Endodermal cell (in vitro differentiated cells): Measurements from ENCODE around the gene SERPINE2. TPM values are rescaled to one million over a fixed set of nuclear protein-coding genes. Genes with fewer than 3 reads are reported as not detected.
A peak's percentile ranks its signal among the peaks of the same experiment; 100 is the strongest.

ENCODE experiments used
- DNase-seq: peaks from one replicate; pipeline ENCODE4 v3.0.0-alpha.2; 2017
- H3K27ac ChIP-seq: 2 replicates; pipeline ENCODE4 v1.5.1; 2013; ENCODE audit warnings: mild to moderate bottlenecking, low read depth, low read length, moderate library complexity
- H3K27me3 ChIP-seq: 2 replicates; pipeline ENCODE4 v1.6.1; 2013; ENCODE audit warnings: mild to moderate bottlenecking, low read length, moderate library complexity; ENCODE audit not compliant: insufficient read depth, control insufficient read depth, poor library complexity, severe bottlenecking
- H3K36me3 ChIP-seq: 2 replicates; pipeline ENCODE4 v1.7.0; 2013; ENCODE audit warnings: mild to moderate bottlenecking, low read length, moderate library complexity; ENCODE audit not compliant: control insufficient read depth, insufficient read depth
- H3K4me1 ChIP-seq: one replicate; pipeline ENCODE4 v1.7.0; 2013; ENCODE audit warnings: low read length; ENCODE audit not compliant: control insufficient read depth, insufficient read depth
- H3K4me3 ChIP-seq: 2 replicates; pipeline ENCODE4 v1.5.1; 2013; ENCODE audit warnings: mild to moderate bottlenecking, low read length, moderate library complexity
- H3K9ac ChIP-seq: 2 replicates; pipeline ENCODE4 v1.6.1; 2013; ENCODE audit warnings: mild to moderate bottlenecking, low read length, moderate library complexity; ENCODE audit not compliant: poor library complexity, severe bottlenecking; ENCODE audit errors: extremely low read depth
- H3K9me3 ChIP-seq: 2 replicates; pipeline ENCODE4 v1.6.1; 2013; ENCODE audit warnings: mild to moderate bottlenecking, low read length, moderate library complexity; ENCODE audit not compliant: control insufficient read depth
- H3K27ac Mint-ChIP-seq: 2 replicates; pipeline ENCODE4 v1.8.0; 2020; ENCODE audit warnings: mixed read lengths
- H3K27me3 Mint-ChIP-seq: 2 replicates; pipeline ENCODE4 v1.8.0; 2021; ENCODE audit warnings: mild to moderate bottlenecking, mixed read lengths; ENCODE audit not compliant: insufficient read depth
- H3K36me3 Mint-ChIP-seq: 2 replicates; pipeline ENCODE4 v1.8.0; 2020; ENCODE audit warnings: low read depth, mixed read lengths
- H3K4me1 Mint-ChIP-seq: 2 replicates; pipeline ENCODE4 v1.8.0; 2020; ENCODE audit warnings: mixed read lengths
- H3K4me3 Mint-ChIP-seq: 2 replicates; pipeline ENCODE4 v1.8.0; 2020; ENCODE audit warnings: mild to moderate bottlenecking, moderate library complexity, mixed read lengths
- H3K9me3 Mint-ChIP-seq: 2 replicates; pipeline ENCODE4 v1.8.0; 2020; ENCODE audit warnings: mild to moderate bottlenecking, mixed read lengths
- WGBS, 2 experiments: methylation state at CpG; one replicate each; pipeline versions ENCODE4 v1.1.5 to v1.1.7; 2013; ENCODE audit warnings: missing lambda C conversion rate in 2 of 2, mixed read lengths in 1 of 2; ENCODE audit not compliant: insufficient coverage in 1 of 2, insufficient read length in 1 of 2; 5-methylcytosine and 5-hydroxymethylcytosine counted together
- total RNA-seq, 2 donors: library from RNA; stranded (reverse); fragmentation: NEBNext Ultra II Directional in 1 of 2; extraction: Animal tissue kit (Norgen Biotek cat#: 25700) in 1 of 2; gene quantifications; 2 replicates in 1 of 2; 3 replicates in 1 of 2; pipeline ENCODE4 v1.2.1, GENCODE V29; 2021
- TF ChIP-seq, protein P1 (sequence below): fragments of 200-600 bp; sonication (generic); conservative IDR thresholded peaks from 2 replicates; pipeline ENCODE4 v1.5.0; 2021; ENCODE audit warnings: antibody characterized with exemption, mild to moderate bottlenecking

SERPINE2 gene
- total RNA-seq, 2 donors from 2014 or later, result 257 to 386 TPM

DNA sequence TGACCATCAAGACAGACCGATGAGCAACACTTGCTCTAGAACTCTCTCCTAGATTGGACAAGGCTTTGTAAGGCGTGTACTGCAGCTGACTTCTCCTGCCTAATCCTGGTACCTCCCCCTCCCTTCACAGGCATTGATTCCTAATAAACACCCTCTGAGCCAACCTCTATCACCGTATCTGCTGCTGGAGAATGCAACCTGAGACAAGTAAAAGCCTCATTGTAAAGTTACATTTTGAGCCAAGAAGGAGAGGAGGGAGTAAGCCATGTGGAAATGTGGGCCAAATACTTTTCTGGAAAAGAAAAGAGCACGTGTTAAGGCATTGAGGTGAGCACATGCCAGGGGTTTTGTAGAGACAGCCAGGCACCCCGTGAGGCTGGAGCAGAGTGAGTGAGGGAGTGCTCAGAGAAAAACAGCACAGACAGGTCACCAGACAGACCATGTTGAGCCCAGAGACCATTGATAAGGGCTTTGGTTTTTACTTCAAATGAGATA is 91.3 kb downstream of the SERPINE2 start:
- H3K27ac Mint-ChIP-seq, result peak overlapping the region; percentile 42
- no peaks in the 10 kb centered on the region for H3K9me3 Mint-ChIP-seq
- H3K4me1 ChIP-seq, result peaks cover 14% of the 10 kb centered on the region

DNA sequence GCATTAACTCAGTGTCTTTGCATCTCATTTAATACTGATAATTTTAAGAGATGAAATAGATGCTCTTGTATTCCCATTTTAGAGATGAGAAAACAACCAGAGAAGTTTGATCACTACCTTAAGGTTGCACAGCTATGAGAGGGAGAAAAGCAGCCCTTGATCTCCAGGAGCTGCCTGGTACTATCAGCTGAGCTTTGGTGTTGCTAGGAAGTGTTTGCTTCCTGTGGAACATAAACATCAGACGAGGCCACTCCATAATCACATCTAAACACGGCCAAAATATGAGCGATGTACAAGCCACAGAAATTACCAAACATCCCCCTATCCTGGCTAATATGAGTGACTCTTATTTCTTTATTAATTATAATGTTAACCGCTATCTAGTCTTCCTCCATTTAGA is 93.3 kb downstream of the SERPINE2 start:
- Mint-ChIP-seq H3K27me3 (no peaks in the 10 kb centered on the region), H3K27ac (no peak overlapping the region), H3K4me3 (no peak overlapping the region), H3K36me3 (peaks cover 9% of the 10 kb centered on the region), H3K4me1 (peaks cover 37% of the 10 kb centered on the region), H3K9me3 (no peaks in the 10 kb centered on the region)
- Histone ChIP-seq H3K4me1 (no peaks in the 10 kb centered on the region), H3K9ac (no peak overlapping the region), H3K27me3 (no peaks in the 10 kb centered on the region), H3K36me3 (no peaks in the 10 kb centered on the region), H3K4me3 (peak overlapping the region; percentile 94), H3K27ac (no peak overlapping the region), H3K9me3 (no peaks in the 10 kb centered on the region)
- TF ChIP-seq, protein P1, sequence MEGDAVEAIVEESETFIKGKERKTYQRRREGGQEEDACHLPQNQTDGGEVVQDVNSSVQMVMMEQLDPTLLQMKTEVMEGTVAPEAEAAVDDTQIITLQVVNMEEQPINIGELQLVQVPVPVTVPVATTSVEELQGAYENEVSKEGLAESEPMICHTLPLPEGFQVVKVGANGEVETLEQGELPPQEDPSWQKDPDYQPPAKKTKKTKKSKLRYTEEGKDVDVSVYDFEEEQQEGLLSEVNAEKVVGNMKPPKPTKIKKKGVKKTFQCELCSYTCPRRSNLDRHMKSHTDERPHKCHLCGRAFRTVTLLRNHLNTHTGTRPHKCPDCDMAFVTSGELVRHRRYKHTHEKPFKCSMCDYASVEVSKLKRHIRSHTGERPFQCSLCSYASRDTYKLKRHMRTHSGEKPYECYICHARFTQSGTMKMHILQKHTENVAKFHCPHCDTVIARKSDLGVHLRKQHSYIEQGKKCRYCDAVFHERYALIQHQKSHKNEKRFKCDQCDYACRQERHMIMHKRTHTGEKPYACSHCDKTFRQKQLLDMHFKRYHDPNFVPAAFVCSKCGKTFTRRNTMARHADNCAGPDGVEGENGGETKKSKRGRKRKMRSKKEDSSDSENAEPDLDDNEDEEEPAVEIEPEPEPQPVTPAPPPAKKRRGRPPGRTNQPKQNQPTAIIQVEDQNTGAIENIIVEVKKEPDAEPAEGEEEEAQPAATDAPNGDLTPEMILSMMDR, result no peak
- no peak for DNase-seq
- WGBS, 2 experiments, result 100% methylated on average over 1 of the region's 4 CpGs; no CpG with 5 or more reads in 1 of the 2 experiments

More for the DNA sequence above, 91.3 kb downstream of the SERPINE2 start:
- Histone ChIP-seq H3K4me3 (no peak overlapping the region), H3K9me3 (no peaks in the 10 kb centered on the region), H3K36me3 (no peaks in the 10 kb centered on the region), H3K27me3 (no peaks in the 10 kb centered on the region), H3K27ac (no peak overlapping the region), H3K9ac (no peak overlapping the region)
- WGBS, 2 experiments, result 27 to 34% methylated on average over 4 to 5 of the region's 5 CpGs
- TF ChIP-seq, protein P1, result no peak
- peak; percentile 72 for DNase-seq
- Mint-ChIP-seq H3K27me3 (no peaks in the 10 kb centered on the region), H3K4me3 (no peak overlapping the region), H3K4me1 (peaks cover 46% of the 10 kb centered on the region), H3K36me3 (peaks cover 3% of the 10 kb centered on the region)

DNA sequence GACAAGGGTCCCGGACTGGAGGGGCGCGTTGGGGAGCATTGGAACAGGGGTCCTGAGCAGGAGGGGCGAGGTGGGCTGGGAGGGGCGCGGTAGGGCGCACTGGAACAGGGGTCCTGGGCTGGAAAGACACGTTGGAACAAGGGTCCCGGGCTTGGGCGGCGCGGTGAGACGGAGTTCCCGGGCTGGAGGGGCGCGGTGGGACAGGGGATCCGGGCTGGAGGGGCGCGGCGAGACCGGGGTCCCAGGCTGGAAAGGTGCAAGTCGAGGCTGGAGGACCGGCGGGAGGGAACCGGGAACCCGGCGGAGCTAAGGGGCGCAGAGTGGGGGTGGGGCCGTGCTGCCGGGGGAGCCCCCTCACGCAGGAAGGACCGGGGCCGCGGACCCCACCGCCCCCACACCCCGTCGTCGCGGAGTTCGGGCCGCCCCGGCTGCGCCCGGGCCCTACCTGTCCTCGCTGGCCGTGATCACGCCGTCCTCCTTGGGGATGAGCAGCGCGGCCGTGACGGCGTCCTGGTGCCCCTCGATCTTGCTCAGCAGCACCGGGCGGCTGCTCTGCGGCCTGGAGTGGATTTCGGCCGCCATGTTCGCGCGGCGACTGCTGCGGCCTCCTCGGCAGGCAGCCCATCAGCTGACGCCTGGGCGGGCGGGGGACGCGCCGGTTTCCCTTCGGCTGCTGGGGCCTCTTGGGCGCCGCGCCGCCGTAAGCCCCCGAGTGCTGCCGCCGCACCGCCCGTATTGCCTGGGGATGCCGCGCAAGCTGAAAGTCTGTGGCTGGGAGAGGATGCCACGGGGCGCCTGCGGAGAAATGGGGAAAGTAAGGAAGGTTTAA is 94.2 kb downstream of the SERPINE2 start, which contains the start of gene WDFY1:
Gene WDFY1 (minus strand): TSS at position 633 of the 829 bp plus-strand sequence. CDS start 51 bp downstream, at position 582.
- Histone ChIP-seq H3K9me3 (no peaks in the 10 kb centered on the region), H3K27me3 (no peaks in the 10 kb centered on the region), H3K9ac (peak within 1 kb of the TSS; percentile 76), H3K4me3 (peak within 1 kb of the TSS; percentile 94), H3K36me3 (no peaks in the 10 kb centered on the region), H3K4me1 (no peaks in the 10 kb centered on the region), H3K27ac (peak within 1 kb of the TSS; percentile 69)
- peak; percentile 94 for DNase-seq
- Mint-ChIP-seq H3K36me3 (peaks cover 10% of the 10 kb centered on the region), H3K4me1 (peaks cover 33% of the 10 kb centered on the region), H3K4me3 (peak within 1 kb of the TSS; percentile 98), H3K27me3 (no peaks in the 10 kb centered on the region), H3K9me3 (no peaks in the 10 kb centered on the region), H3K27ac (peak within 1 kb of the TSS; percentile 91)
- TF ChIP-seq, protein P1, result no peak
- WGBS, 2 experiments, result 0 to 1% methylated on average over 13 to 87 of the region's 87 CpGs
